ENCODE data around the gene GAPDH.
"Not testable (repeated sequence)": the region's sequence is repeated elsewhere in the genome, so short reads cannot be mapped to it uniquely, and the experiment has no call there.

Gene GAPDH

GRCh38 chr12:6533923-6534694, at the start of gene GAPDH:
GAPDH (plus strand) TSS chr12:6534517; CDS start chr12:6534833, 316 bp downstream.
- peaks cover 96% of the 10 kb centered on the region for H3K36me3 ChIP-seq (ENCODE audit: control insufficient read depth, low read length)
- H3K79me2 ChIP-seq (ENCODE audit: control insufficient read depth, low read length), result peaks cover 54% of the 10 kb centered on the region
- no peak for TF ChIP-seq EZH2phosphoT487 (IDR thresholded peaks at IDR 0.05; ENCODE audit: borderline replicate concordance, low read length)
- TF ChIP-seq, protein P1, sequence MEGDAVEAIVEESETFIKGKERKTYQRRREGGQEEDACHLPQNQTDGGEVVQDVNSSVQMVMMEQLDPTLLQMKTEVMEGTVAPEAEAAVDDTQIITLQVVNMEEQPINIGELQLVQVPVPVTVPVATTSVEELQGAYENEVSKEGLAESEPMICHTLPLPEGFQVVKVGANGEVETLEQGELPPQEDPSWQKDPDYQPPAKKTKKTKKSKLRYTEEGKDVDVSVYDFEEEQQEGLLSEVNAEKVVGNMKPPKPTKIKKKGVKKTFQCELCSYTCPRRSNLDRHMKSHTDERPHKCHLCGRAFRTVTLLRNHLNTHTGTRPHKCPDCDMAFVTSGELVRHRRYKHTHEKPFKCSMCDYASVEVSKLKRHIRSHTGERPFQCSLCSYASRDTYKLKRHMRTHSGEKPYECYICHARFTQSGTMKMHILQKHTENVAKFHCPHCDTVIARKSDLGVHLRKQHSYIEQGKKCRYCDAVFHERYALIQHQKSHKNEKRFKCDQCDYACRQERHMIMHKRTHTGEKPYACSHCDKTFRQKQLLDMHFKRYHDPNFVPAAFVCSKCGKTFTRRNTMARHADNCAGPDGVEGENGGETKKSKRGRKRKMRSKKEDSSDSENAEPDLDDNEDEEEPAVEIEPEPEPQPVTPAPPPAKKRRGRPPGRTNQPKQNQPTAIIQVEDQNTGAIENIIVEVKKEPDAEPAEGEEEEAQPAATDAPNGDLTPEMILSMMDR (IDR thresholded peaks at IDR 0.05; ENCODE audit: low read depth, low read length, poor library complexity, severe bottlenecking), result no peak

GRCh38 chr12:6488240-6488639, 46.1 kb upstream of the GAPDH start:
- peaks cover 8% of the 10 kb centered on the region for H3K4me1 ChIP-seq (ENCODE audit: control insufficient read depth, low read length)
- H3F3A ChIP-seq (ENCODE audit: control insufficient read depth, insufficient read depth), result peaks cover 10% of the 10 kb centered on the region
- H3K4me3 ChIP-seq (ENCODE audit: low read length), result no peak overlapping the region
- H3K27me3 ChIP-seq (ENCODE audit: control insufficient read depth, low read length), result no peaks in the 10 kb centered on the region
- no peak overlapping the region for H3K4me2 ChIP-seq (ENCODE audit: low read length)
- peaks cover 19% of the 10 kb centered on the region for H3K79me2 ChIP-seq (ENCODE audit: control insufficient read depth, low read length)
- no peak overlapping the region for H3K27ac ChIP-seq (ENCODE audit: low read depth, low read length)
- no peaks in the 10 kb centered on the region for H3K9me3 ChIP-seq (ENCODE audit: control insufficient read depth, insufficient read depth, low read length)
- no peaks in the 10 kb centered on the region for H3K9me2 ChIP-seq (replicated peaks; ENCODE audit: control insufficient read depth, low read length)
- no peak for TF ChIP-seq EZH2phosphoT487 (IDR thresholded peaks at IDR 0.05; ENCODE audit: borderline replicate concordance, low read length)
- TF ChIP-seq, protein P1 (IDR thresholded peaks at IDR 0.05; ENCODE audit: low read depth, low read length, poor library complexity, severe bottlenecking), result no peak
- H4K20me1 ChIP-seq (ENCODE audit: control insufficient read depth, insufficient read depth, low read depth, low read length), result no peaks in the 10 kb centered on the region
- H3K36me3 ChIP-seq (ENCODE audit: control insufficient read depth, low read length), result peaks cover 26% of the 10 kb centered on the region

More at GRCh38 chr12:6533923-6534694, at the start of gene GAPDH:
- Histone ChIP-seq H3K27ac (ENCODE audit: low read depth, low read length) (peak within 1 kb of the TSS; percentile 97), H3F3A (ENCODE audit: control insufficient read depth, insufficient read depth) (peaks cover 75% of the 10 kb centered on the region), H3K9me2 (replicated peaks; ENCODE audit: control insufficient read depth, low read length) (no peaks in the 10 kb centered on the region), H3K9me3 (ENCODE audit: control insufficient read depth, insufficient read depth, low read length) (no peaks in the 10 kb centered on the region), H3K27me3 (ENCODE audit: control insufficient read depth, low read length) (no peaks in the 10 kb centered on the region), H3K4me3 (ENCODE audit: low read length) (peak within 1 kb of the TSS; percentile 88), H3K4me1 (ENCODE audit: control insufficient read depth, low read length) (peaks cover 58% of the 10 kb centered on the region), H4K20me1 (ENCODE audit: control insufficient read depth, insufficient read depth, low read depth, low read length) (peaks cover 13% of the 10 kb centered on the region), H3K4me2 (ENCODE audit: low read length) (peak within 1 kb of the TSS; percentile 89)

- Histone ChIP-seq H3K4me1 (ENCODE audit: control insufficient read depth, low read length) (peaks cover 8% of the 10 kb centered on the region), H3K79me2 (ENCODE audit: control insufficient read depth, low read length) (peaks cover 22% of the 10 kb centered on the region), H3K9me2 (replicated peaks; ENCODE audit: control insufficient read depth, low read length) (no peaks in the 10 kb centered on the region), H3K9me3 (ENCODE audit: control insufficient read depth, insufficient read depth, low read length) (no peaks in the 10 kb centered on the region), H4K20me1 (ENCODE audit: control insufficient read depth, insufficient read depth, low read depth, low read length) (no peaks in the 10 kb centered on the region), H3K27me3 (ENCODE audit: control insufficient read depth, low read length) (no peaks in the 10 kb centered on the region), H3F3A (ENCODE audit: control insufficient read depth, insufficient read depth) (peaks cover 13% of the 10 kb centered on the region), H3K4me3 (ENCODE audit: low read length) (no peak overlapping the region), H3K27ac (ENCODE audit: low read depth, low read length) (no peak overlapping the region), H3K36me3 (ENCODE audit: control insufficient read depth, low read length) (peaks cover 34% of the 10 kb centered on the region), H3K4me2 (ENCODE audit: low read length) (no peak overlapping the region)
- TF ChIP-seq EZH2phosphoT487 (IDR thresholded peaks at IDR 0.05; ENCODE audit: borderline replicate concordance, low read length), result no peak
- TF ChIP-seq, protein P1 (IDR thresholded peaks at IDR 0.05; ENCODE audit: low read depth, low read length, poor library complexity, severe bottlenecking), result no peak
Observed at GRCh38 chr12:6489449-6489848, 44.9 kb upstream of the GAPDH start.

DNA sequence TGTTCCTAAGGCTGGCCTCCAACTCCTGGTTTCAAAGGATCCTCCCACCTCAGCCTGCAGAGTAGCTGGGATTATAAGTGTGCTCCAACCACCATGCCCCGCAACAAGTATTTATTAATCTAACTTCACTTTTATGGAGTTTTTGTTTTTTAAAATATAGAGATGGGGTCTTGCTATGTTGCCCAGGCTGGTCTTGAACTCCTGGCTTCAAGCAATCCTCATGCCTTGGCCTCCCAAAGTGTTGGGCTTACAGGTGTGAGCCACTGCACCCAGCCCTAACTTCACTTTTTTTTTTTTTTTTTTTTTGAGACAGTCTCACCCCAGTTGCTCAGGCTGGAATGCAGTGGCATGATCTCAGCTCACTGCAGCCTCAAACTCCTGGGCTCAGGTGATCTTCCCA, 43.6 kb upstream of the GAPDH start:
- H3K9me3 ChIP-seq (ENCODE audit: control insufficient read depth, insufficient read depth, low read length); H3K27me3 ChIP-seq (ENCODE audit: control insufficient read depth, low read length): not testable (repeated sequence)

More for the DNA sequence above, 43.6 kb upstream of the GAPDH start:
- Histone ChIP-seq H3F3A (ENCODE audit: control insufficient read depth, insufficient read depth) (peaks cover 16% of the 10 kb centered on the region), H3K79me2 (ENCODE audit: control insufficient read depth, low read length) (peaks cover 34% of the 10 kb centered on the region), H3K36me3 (ENCODE audit: control insufficient read depth, low read length) (peaks cover 46% of the 10 kb centered on the region), H3K4me1 (ENCODE audit: control insufficient read depth, low read length) (peaks cover 17% of the 10 kb centered on the region)
- H4K20me1 ChIP-seq (ENCODE audit: control insufficient read depth, insufficient read depth, low read depth, low read length); H3K27ac ChIP-seq (ENCODE audit: low read depth, low read length); H3K4me3 ChIP-seq (ENCODE audit: low read length); H3K9me2 ChIP-seq (replicated peaks; ENCODE audit: control insufficient read depth, low read length); H3K4me2 ChIP-seq (ENCODE audit: low read length): not testable (repeated sequence)

Measured in DOHH2 (cell line).